HG02884 (cell line): ENCODE data around the gene TOX2.

Experiments used
- ATAC-seq: cut with Tn5 transposase; IDR thresholded peaks from one replicate; pipeline ENCODE4 v1.9.1; 2021; ENCODE audit warnings: mild to moderate bottlenecking, moderate library complexity; ENCODE audit not compliant: unreplicated experiment

TOX2 gene

GRCh38 chr20:44092551-44093248, 178.0 kb downstream of the TOX2 start:
- ATAC-seq: no peak

- ATAC-seq: no peak
These were observed 178.6 kb downstream of the TOX2 start for GRCh38 chr20:44093249-44093582.

GRCh38 chr20:44095831-44096230, 181.2 kb downstream of the TOX2 start:
- ATAC-seq: no peak

GRCh38 chr20:44097521-44098255, 183.0 kb downstream of the TOX2 start:
- no peak for ATAC-seq

GRCh38 chr20:44098256-44098630, 183.6 kb downstream of the TOX2 start:
- no peak for ATAC-seq

GRCh38 chr20:44098657-44099056, 184.0 kb downstream of the TOX2 start:
- ATAC-seq: no peak

GRCh38 chr20:44099832-44100231, 185.2 kb downstream of the TOX2 start:
- no peak for ATAC-seq

- ATAC-seq: no peak
These were observed 187.9 kb downstream of the TOX2 start for GRCh38 chr20:44102582-44102981.

- ATAC-seq: no peak
These were observed 190.3 kb downstream of the TOX2 start for GRCh38 chr20:44104798-44105517.

- ATAC-seq: no peak
These were observed 192.0 kb downstream of the TOX2 start for GRCh38 chr20:44106615-44107014.

GRCh38 chr20:44109951-44110361, 195.3 kb downstream of the TOX2 start:
- ATAC-seq: no peak

- ATAC-seq: no peak
These were observed 196.3 kb downstream of the TOX2 start for GRCh38 chr20:44110816-44111568.

- ATAC-seq: no peak
These were observed 197.2 kb downstream of the TOX2 start for GRCh38 chr20:44111712-44112335.

- no peak for ATAC-seq
These were observed 197.8 kb downstream of the TOX2 start for GRCh38 chr20:44112456-44112855.

- no peak for ATAC-seq
These were observed 198.4 kb downstream of the TOX2 start for GRCh38 chr20:44112889-44113617.

- ATAC-seq: no peak
These were observed 199.1 kb downstream of the TOX2 start for GRCh38 chr20:44113618-44114376.

- no peak for ATAC-seq
These were observed 200.5 kb downstream of the TOX2 start for GRCh38 chr20:44115181-44115580.

GRCh38 chr20:44115762-44116644, 201.4 kb downstream of the TOX2 start:
- no peak for ATAC-seq
